GM12864 (cell line): ENCODE data around the gene DIO3.

Experiments
- DNase-seq: peaks from one replicate; pipeline ENCODE4 v3.0.0-alpha.2; 2011; ENCODE audit warnings: low read depth
- H3K4me3 ChIP-seq: 2 replicates; pipeline ENCODE4 v1.5.1; 2011; ENCODE audit warnings: mild to moderate bottlenecking, low read depth, low read length, control low read depth
- CTCF ChIP-seq: IDR thresholded peaks from 2 replicates; pipeline ENCODE4 v1.5.1; 2011; ENCODE audit warnings: low read depth, mild to moderate bottlenecking, moderate library complexity, low read length, control low read depth, inconsistent platforms; ENCODE audit errors: missing control alignments

The DIO3 gene

GRCh38 chr14:101558739-101559240 is 2.5 kb upstream of the DIO3 start:
- no peak overlapping the region for H3K4me3 ChIP-seq
- DNase-seq, result no peak
- no peak for TF ChIP-seq CTCF

GRCh38 chr14:101559250-101559623 is 2.1 kb upstream of the DIO3 start:
- no peak for TF ChIP-seq CTCF
- DNase-seq, result no peak
- H3K4me3 ChIP-seq, result no peak overlapping the region

GRCh38 chr14:101559624-101560533 is 1.4 kb upstream of the DIO3 start:
- TF ChIP-seq CTCF, result no peak
- no peak for DNase-seq
- no peak overlapping the region for H3K4me3 ChIP-seq

- DNase-seq, result no peak
- no peak for TF ChIP-seq CTCF
- no peak overlapping the region for H3K4me3 ChIP-seq
Measured at GRCh38 chr14:101560534-101561113, 671 bp upstream of the DIO3 start.

- no peak for DNase-seq
- no peak for TF ChIP-seq CTCF
- H3K4me3 ChIP-seq, result no peak overlapping the region
Measured at GRCh38 chr14:101561897-101562490, 699 bp downstream of the DIO3 start.

- H3K4me3 ChIP-seq, result no peak overlapping the region
- TF ChIP-seq CTCF, result no peak
- no peak for DNase-seq
Measured at GRCh38 chr14:101562659-101563351, 1.5 kb downstream of the DIO3 start.
